ENCODE results near the gene OR11L1.

OR11L1 gene
- 0 to 0.88 (median 0) reads per million in 17 experiments for total RNA-seq

- no peak for DNase-seq
Measured at GRCh38 chr1:247841796-247842195, at the start of gene OR11L1. TSS of gene OR11L1 (minus strand) at chr1:247841896. CDS start at chr1:247841896, 0 bp downstream.

GRCh38 chr1:247884797-247885413 is 43.2 kb upstream of the OR11L1 start:
- peak in 3 of 4 experiments; percentile 35 to 51 (median 39) for DNase-seq

- no peak for DNase-seq
Measured at GRCh38 chr1:247883346-247883745, 41.6 kb upstream of the OR11L1 start.

GRCh38 chr1:247865416-247865815 is 23.7 kb upstream of the OR11L1 start:
- no peak for DNase-seq

- DNase-seq: no peak
Measured at GRCh38 chr1:247864644-247865043, 22.9 kb upstream of the OR11L1 start.

GRCh38 chr1:247862756-247863155 is 21.1 kb upstream of the OR11L1 start:
- no peak for DNase-seq

GRCh38 chr1:247857985-247858619 is 16.4 kb upstream of the OR11L1 start:
- no peak for DNase-seq

GRCh38 chr1:247857069-247857984 is 15.6 kb upstream of the OR11L1 start, which contains the start of gene TRIM58:
TSS of gene TRIM58 (plus strand) at chr1:247857187. CDS start at chr1:247857247, 60 bp downstream.
- peak; percentile 18 to 78 (median 60) for DNase-seq

GRCh38 chr1:247855911-247856310 is 14.2 kb upstream of the OR11L1 start:
- DNase-seq: no peak

- DNase-seq: no peak
Measured at GRCh38 chr1:247854899-247855545, 13.3 kb upstream of the OR11L1 start.

GRCh38 chr1:247849616-247850015 is 7.9 kb upstream of the OR11L1 start:
- DNase-seq: no peak

GRCh38 chr1:247848346-247848745 is 6.7 kb upstream of the OR11L1 start:
- no peak for DNase-seq

GRCh38 chr1:247845693-247846017 is 4.0 kb upstream of the OR11L1 start:
- no peak for DNase-seq

- no peak for DNase-seq
Measured at GRCh38 chr1:247845011-247845692, 3.5 kb upstream of the OR11L1 start.

- DNase-seq: no peak
Measured at GRCh38 chr1:247843411-247843810, 1.7 kb upstream of the OR11L1 start.

GRCh38 chr1:247840818-247841217 is 878 bp downstream of the OR11L1 start:
- DNase-seq: peak in 2 of 4 experiments; percentile 24 to 41

- DNase-seq: no peak
Measured at GRCh38 chr1:247833601-247834000, 8.1 kb downstream of the OR11L1 start.

GRCh38 chr1:247829656-247830055 is 12.0 kb downstream of the OR11L1 start:
- DNase-seq: no peak

- peak in 3 of 4 experiments; percentile 4 to 19 (median 7) for DNase-seq
Measured at GRCh38 chr1:247825362-247825761, 16.3 kb downstream of the OR11L1 start.

GRCh38 chr1:247824023-247824422 is 17.7 kb downstream of the OR11L1 start, which contains the start of gene OR14A16:
TSS of gene OR14A16 (minus strand) at chr1:247824119. CDS start at chr1:247815729, 8,390 bp downstream.
- no peak for DNase-seq

- no peak for DNase-seq
Measured at GRCh38 chr1:247822060-247822459, 19.6 kb downstream of the OR11L1 start.

GRCh38 chr1:247812637-247813036 is 29.1 kb downstream of the OR11L1 start:
- DNase-seq: no peak

All from suppressor macrophage (primary cell).